GM21717 (cell line): ENCODE measurements around the gene OR13J1.
"Not testable (repeated sequence)": the region's sequence is repeated elsewhere in the genome, so short reads cannot be mapped to it uniquely, and the experiment has no call there.

Source experiments
- ATAC-seq: cut with Tn5 transposase; IDR thresholded peaks from one replicate; pipeline ENCODE4 v1.9.1; 2021; ENCODE audit warnings: mild to moderate bottlenecking, moderate library complexity; ENCODE audit not compliant: unreplicated experiment

Gene OR13J1, protein sequence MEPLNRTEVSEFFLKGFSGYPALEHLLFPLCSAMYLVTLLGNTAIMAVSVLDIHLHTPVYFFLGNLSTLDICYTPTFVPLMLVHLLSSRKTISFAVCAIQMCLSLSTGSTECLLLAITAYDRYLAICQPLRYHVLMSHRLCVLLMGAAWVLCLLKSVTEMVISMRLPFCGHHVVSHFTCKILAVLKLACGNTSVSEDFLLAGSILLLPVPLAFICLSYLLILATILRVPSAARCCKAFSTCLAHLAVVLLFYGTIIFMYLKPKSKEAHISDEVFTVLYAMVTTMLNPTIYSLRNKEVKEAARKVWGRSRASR

DNA sequence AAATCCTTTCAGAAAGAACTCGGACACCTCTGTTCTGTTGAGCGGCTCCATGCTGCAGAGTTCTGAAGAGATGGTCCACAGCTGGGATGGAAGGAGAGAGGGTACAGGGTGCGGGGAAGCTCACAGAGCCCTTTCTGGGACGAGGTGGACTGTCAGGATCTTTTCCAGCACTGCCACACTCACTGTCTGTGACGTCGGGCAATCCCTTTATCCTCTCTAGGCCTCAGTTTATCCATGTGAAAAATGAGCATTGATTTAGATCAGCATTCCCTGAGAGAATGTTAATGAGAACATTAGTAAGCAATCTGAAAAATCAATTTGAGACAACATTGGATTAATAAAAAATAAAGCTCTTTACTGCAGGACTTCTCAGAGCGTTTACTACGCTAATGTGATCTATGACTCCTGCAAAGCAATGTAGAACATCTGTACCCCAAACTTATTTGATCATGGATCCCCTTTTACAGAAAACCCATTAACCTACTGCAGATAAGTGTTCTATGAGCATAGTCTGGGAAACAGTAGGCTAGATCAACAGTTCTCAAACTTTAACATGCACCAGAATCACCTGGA, at the start of gene OR13J1:
Gene OR13J1 (minus strand): TSS at position 51 of the 573 bp plus-strand sequence. CDS start 0 bp downstream, at position 51.
- ATAC-seq = no peak

GRCh38 chr9:35919212-35920008, 49.2 kb upstream of the OR13J1 start:
- ATAC-seq = no peak

- ATAC-seq = no peak
Measured at GRCh38 chr9:35918780-35919179, 48.6 kb upstream of the OR13J1 start.

GRCh38 chr9:35917261-35917660, 47.1 kb upstream of the OR13J1 start:
- no peak for ATAC-seq

DNA sequence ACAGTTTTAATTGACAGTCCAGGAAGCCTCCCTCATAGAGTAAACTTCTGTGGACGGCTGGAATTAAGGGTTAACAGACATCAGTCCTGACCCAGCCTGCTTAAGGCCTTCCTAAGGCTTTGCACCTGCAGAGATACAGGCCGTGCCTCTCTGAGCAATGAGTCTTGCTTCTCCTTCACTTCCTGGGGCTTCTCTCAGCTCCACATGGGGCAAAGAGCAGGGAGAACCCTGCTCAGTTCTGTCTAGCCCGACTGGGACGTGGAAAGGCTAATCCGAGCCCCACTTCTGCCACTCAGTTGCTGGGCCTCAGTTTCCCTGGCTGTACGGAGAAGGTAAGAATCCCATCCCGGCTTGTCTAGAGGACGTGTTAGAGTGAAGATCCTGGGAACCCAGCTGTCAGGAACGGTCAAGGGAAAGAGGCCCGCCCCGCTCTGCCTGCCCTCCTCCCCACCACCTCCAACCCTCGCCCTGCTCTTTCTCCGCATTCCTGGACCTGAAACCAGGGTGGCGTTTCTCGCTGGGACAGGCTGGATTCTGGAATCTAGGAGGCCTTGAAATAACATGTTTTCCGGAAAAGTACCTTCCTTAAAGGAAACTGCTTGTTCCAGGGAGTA, 45.6 kb upstream of the OR13J1 start:
- ATAC-seq = no peak

DNA sequence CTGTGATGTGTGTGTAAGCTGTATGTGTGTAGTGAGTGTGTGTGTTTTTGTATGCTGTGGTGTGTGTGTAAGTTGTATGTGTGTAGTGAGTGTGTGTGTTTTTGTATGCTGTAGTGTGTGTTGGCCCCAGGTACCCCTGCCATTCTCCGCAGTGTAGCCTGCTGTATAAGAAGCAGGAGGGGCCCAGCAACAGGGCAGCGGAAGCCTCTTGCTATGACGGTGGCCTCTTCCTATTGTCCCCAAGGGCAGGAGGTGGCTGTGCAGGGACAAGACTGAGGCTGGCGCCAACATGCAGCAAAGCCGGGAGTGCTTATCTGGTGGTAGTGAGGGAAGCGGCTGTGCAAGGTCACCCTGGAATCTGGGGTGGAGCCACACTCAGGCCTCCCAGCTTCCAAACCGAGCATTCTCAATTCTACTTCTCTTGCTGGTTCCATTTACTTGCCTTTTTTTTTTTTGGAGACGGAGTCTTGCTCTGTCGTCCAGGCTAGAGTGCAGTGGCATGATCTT, 44.2 kb upstream of the OR13J1 start:
- no peak for ATAC-seq

GRCh38 chr9:35913429-35913828, 43.2 kb upstream of the OR13J1 start:
- not testable (repeated sequence) for ATAC-seq

DNA sequence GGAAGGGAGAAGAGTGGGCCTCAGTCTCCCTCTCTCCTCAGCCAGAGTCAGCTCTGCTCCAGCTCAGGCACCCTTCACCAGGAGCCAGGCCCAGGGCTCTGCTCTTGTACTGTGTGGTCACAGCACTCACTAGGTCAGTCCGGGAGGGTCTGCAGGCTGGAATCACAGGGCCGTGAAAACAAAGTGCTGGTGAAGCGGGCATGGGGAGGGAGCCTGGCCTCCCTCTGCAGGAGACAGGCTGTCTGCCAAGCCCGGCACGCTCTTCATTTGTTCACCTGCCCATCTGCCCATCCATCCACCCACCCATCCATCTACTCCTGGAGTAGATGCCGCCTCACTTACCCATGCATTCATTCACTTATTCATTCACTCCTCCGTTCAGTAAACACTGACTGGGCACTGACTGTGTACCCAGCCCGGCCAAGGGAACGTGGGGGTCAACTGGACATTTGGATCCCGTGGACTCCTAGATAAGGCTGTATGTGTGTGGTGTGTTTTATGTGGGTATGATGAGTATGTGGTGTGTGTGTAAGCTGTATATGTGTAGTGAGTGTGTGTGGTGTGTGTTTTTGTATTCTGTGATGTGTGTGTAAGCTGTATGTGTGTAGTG, 42.7 kb upstream of the OR13J1 start:
- no peak for ATAC-seq

GRCh38 chr9:35911690-35912089, 41.5 kb upstream of the OR13J1 start:
- ATAC-seq = no peak

DNA sequence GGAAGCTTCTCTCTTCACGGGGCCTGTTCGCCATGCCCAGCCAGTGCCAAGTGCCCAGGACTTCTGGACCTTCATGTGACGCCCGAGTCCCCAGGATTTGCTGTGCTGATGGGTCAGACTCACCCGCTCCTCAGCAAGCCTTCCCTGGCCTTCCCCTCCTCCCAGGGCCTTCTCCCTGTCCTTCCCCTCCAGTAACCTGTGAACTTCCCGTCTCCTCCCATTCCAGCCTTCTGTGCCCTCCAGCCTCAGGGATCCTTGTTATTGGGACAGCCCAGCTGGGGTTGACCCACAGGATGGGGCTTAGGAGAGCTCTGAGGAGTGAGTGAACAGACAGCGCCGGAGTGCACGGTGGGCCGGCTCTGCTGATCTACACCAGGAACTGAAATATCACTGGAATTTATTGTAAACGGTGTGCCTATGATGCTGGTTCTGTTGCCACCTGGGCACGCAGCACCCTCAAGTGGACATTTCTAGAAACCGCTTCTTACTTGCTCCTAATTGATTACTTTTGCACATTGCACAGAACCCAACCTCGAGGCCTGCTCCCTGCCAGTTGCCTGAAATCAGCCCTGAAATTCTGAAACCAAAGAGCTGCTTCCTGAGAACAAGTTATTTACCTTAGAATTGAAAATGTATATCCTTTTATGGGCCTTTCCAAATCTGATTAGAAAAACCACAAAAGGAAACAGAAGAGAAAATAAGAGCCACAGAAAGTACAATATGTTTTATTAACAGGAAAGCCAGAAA, 40.6 kb upstream of the OR13J1 start:
- ATAC-seq = no peak

GRCh38 chr9:35909687-35910612, 39.7 kb upstream of the OR13J1 start:
- no peak for ATAC-seq

DNA sequence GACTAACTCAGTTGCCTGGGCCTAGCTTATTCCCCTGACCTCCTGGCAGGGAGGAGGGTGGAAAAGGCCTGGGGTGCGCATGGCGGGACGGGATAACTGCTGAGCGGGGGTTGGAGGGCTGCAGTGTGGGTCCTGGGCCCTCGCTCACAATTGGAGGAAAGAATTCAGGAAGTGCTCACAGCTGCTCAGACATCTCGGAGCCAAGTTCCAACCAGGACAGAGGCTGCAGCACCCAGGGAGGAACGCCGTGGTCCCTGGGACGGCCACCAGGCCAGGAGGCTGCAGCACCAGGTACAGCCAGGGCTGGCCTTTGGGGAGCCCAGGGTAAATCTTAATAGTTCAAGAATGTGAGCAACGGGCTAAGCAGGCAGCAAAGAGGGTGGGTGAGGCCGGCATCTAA, 39.1 kb upstream of the OR13J1 start, which contains the start of gene SPAAR:
Gene SPAAR (plus strand): TSS at position 217 of the 400 bp plus-strand sequence. CDS start 974 bp downstream, outside the sequence.
- ATAC-seq = no peak

GRCh38 chr9:35908504-35909125, 38.4 kb upstream of the OR13J1 start:
- ATAC-seq = no peak

DNA sequence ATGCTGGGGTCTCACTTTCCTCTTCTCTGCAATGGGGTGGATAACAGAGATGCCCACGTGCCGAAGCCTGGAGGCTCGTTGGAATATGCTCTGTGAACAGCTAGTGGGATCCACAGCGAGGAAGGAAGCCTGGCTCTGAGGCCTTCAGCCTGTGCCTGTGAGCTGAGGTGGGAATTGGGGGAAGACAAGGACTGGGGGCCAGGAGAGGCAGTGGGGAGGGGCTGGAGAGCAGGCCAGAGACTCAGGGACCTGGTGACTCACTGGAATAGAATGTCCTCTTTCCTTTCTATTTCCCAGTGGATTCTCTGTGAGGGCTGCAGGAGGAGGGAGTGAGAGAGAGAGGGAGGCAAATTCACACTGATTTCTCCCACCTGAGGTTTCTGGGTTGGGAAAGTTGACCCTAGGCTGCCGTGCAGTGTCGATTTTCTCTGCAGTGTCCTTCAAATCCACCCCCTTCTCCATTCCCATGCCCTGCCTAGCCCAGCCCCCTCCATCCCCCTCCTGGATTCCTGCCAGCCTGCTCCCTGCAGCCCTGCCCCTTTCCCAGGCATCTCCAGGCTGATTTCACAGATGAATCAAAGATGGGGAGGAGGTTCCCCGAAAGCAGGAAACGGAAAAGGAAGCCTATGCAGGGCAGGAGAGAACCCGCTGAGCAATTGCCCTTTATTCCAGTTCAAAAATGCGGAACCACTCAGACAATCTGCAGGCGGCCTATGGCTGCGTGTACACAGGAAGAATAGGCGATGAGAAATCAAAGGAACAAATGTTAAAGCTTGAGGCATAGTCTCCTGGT, 37.7 kb upstream of the OR13J1 start:
- no peak for ATAC-seq

GRCh38 chr9:35906923-35907699, 36.9 kb upstream of the OR13J1 start:
- ATAC-seq = no peak

GRCh38 chr9:35905912-35906679, 35.9 kb upstream of the OR13J1 start, which contains the start of gene HRCT1:
Gene HRCT1 (plus strand): TSS chr9:35906202. CDS start chr9:35906288, 86 bp downstream.
- ATAC-seq = no peak
